Erythroblast (primary cell): ENCODE results near the gene IMMP2L.

Source experiments
- DNase-seq, 2 experiments: peaks; one replicate each; lab custom pipeline; 2025; lab: John Stamatoyannopoulos, UW
- GATA1 ChIP-seq: IDR thresholded peaks from 2 replicates; pipeline ENCODE4 v1.6.1; 2011; ENCODE audit warnings: low read depth, mild to moderate bottlenecking, control low read depth, low read length, moderate library complexity
- POLR2A ChIP-seq: IDR thresholded peaks from 2 replicates; pipeline ENCODE4 v1.6.1; 2011; ENCODE audit warnings: mild to moderate bottlenecking, low read length

The IMMP2L gene

GRCh38 chr7:111173990-111174389 lies 388.3 kb downstream of the IMMP2L start:
- DNase-seq, result no peak
- TF ChIP-seq POLR2A (no peak), GATA1 (no peak)

- TF ChIP-seq POLR2A (no peak), GATA1 (no peak)
- DNase-seq, result peak in 1 of 2 experiments; percentile 8
These were observed 388.8 kb downstream of the IMMP2L start for GRCh38 chr7:111173528-111173927.

GRCh38 chr7:111172564-111173257 lies 389.6 kb downstream of the IMMP2L start:
- TF ChIP-seq POLR2A (no peak), GATA1 (no peak)
- no peak for DNase-seq

GRCh38 chr7:111168182-111168581 lies 394.1 kb downstream of the IMMP2L start:
- TF ChIP-seq POLR2A, result no peak
- TF ChIP-seq GATA1, result no peak
- DNase-seq, result no peak

- DNase-seq, result no peak
- TF ChIP-seq POLR2A, result no peak
- no peak for TF ChIP-seq GATA1
These were observed 397.9 kb downstream of the IMMP2L start for GRCh38 chr7:111164442-111164841.

- TF ChIP-seq GATA1, result no peak
- no peak for TF ChIP-seq POLR2A
- DNase-seq, result no peak
These were observed 399.6 kb downstream of the IMMP2L start for GRCh38 chr7:111162692-111163091.

- DNase-seq, result no peak
- TF ChIP-seq POLR2A (no peak), GATA1 (no peak)
These were observed 402.0 kb downstream of the IMMP2L start for GRCh38 chr7:111160297-111160696.

GRCh38 chr7:111159426-111159825 lies 402.9 kb downstream of the IMMP2L start:
- DNase-seq, result no peak
- TF ChIP-seq GATA1 (no peak), POLR2A (no peak)

- no peak for DNase-seq
- TF ChIP-seq GATA1, result no peak
- no peak for TF ChIP-seq POLR2A
These were observed 411.6 kb downstream of the IMMP2L start for GRCh38 chr7:111150709-111151108.

- no peak for DNase-seq
- TF ChIP-seq GATA1 (no peak), POLR2A (no peak)
These were observed 414.4 kb downstream of the IMMP2L start for GRCh38 chr7:111147708-111148533.

GRCh38 chr7:111146136-111146535 lies 416.2 kb downstream of the IMMP2L start:
- DNase-seq, result no peak
- TF ChIP-seq POLR2A (no peak), GATA1 (no peak)

GRCh38 chr7:111145472-111145871 lies 416.8 kb downstream of the IMMP2L start:
- no peak for DNase-seq
- TF ChIP-seq GATA1 (no peak), POLR2A (no peak)

GRCh38 chr7:111140091-111140865 lies 422.0 kb downstream of the IMMP2L start:
- no peak for DNase-seq
- TF ChIP-seq POLR2A (no peak), GATA1 (no peak)
